Body of pancreas (tissue), 4 donors: Measurements from ENCODE around the gene PLAGL1.

Source experiments
- CTCF ChIP-seq, 7 experiments: fragments of 450-650 bp in 4 of 7; fragments of 200-600 bp in 3 of 7; sonication (generic) in 3 of 7; IDR thresholded peaks; one replicate each; pipeline ENCODE4 v1.5.1; 2016 to 2019; ENCODE audit warnings: antibody characterized with exemption in 7 of 7
- POLR2A ChIP-seq, 3 donors: fragments of 450-650 bp; IDR thresholded peaks; one replicate each; pipeline ENCODE4 v1.6.1; 2016; ENCODE audit warnings: antibody characterized with exemption in 3 of 3, mild to moderate bottlenecking in 2 of 3

- TF ChIP-seq CTCF (IDR thresholded peaks at IDR 0.05) (no peak), POLR2A (IDR thresholded peaks at IDR 0.05) (no peak)
Observed at GRCh38 chr6:143999406-143999805, 8.7 kb downstream of the PLAGL1 start.
